Right atrium auricular region (tissue), 2 donors: Measurements from ENCODE around the gene F11. TPM values are rescaled to one million over a fixed set of nuclear protein-coding genes. Genes with fewer than 3 reads are reported as not detected.

Experiments
- DNase-seq: peaks from one replicate; pipeline ENCODE4 v3.0.0-alpha.2; 2019; ENCODE audit warnings: low spot score
- H3K27ac ChIP-seq, 2 donors: fragments of 200-600 bp; sonication (generic); 1 replicate in 1 of 2; 2 replicates in 1 of 2; pipeline ENCODE4 v1.5.1; 2016 to 2019
- H3K27me3 ChIP-seq, 2 donors: fragments of 200-600 bp; sonication (generic); one replicate each; pipeline versions ENCODE4 v1.5.1 to v1.6.0; 2017 to 2019
- H3K36me3 ChIP-seq: fragments of 200-600 bp; sonication (generic); one replicate; pipeline ENCODE4 v1.5.1; 2016
- H3K4me1 ChIP-seq, 2 donors: fragments of 200-600 bp; sonication (generic); one replicate each; pipeline versions ENCODE4 v1.5.1 to v1.6.0; 2017 to 2019
- H3K4me3 ChIP-seq, 2 donors: fragments of 200-600 bp; sonication (generic); 1 replicate in 1 of 2; 2 replicates in 1 of 2; pipeline ENCODE4 v1.5.1; 2017 to 2019; ENCODE audit warnings: mild to moderate bottlenecking in 1 of 2, moderate library complexity in 1 of 2
- H3K9me3 ChIP-seq, 2 donors: fragments of 200-600 bp; sonication (generic); one replicate each; pipeline ENCODE4 v1.5.1; 2019
- total RNA-seq, 2 donors: library from RNA; depleted of rRNA; stranded (reverse); fragments of >200 nt; gene quantifications; one replicate each; pipeline ENCODE4 v1.1.0, GENCODE V29; 2016
- TF ChIP-seq, protein P1 (sequence below), 2 donors: fragments of 200-600 bp; sonication (generic); IDR thresholded peaks; one replicate each; pipeline ENCODE4 v1.5.1; 2019; ENCODE audit warnings: antibody characterized with exemption in 2 of 2

F11 gene
- total RNA-seq, 2 donors from 2014 or later, result not detected

DNA sequence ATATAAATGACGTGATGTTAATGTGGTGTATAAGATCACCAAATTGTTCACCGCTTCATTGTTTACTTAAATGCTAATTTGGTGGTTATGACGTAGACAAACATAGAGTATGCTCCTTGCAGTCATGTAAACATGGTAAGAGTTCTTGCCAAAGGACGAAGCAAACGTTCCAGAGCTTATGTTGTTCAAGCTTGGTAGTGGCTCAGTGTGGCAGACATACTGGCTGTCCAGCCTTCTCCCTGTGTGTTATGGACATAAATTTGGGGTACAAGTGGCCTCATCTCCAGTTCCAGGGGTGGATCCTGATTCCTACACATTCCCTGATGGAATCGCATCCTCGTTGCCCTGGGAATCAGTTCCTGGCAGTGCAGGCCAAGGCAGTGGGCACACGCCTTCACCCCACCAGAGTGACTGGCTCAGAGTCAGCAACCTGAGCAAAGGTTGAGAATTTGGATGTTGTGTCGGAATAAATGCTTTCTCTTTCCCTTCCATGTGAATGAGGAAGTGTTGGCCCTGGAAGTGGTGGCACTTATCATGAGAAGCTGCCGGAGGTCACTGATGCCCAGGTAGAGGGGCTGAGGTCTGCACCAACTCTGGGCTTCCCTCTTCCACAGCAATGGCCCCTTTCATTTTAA, 25.4 kb downstream of the F11 start:
- Histone ChIP-seq H3K4me1 (no peaks in the 10 kb centered on the region), H3K9me3 (no peaks in the 10 kb centered on the region), H3K27ac (no peak overlapping the region), H3K27me3 (no peaks in the 10 kb centered on the region), H3K4me3 (no peak overlapping the region), H3K36me3 (no peaks in the 10 kb centered on the region)
- DNase-seq, result no peak
- TF ChIP-seq, protein P1, sequence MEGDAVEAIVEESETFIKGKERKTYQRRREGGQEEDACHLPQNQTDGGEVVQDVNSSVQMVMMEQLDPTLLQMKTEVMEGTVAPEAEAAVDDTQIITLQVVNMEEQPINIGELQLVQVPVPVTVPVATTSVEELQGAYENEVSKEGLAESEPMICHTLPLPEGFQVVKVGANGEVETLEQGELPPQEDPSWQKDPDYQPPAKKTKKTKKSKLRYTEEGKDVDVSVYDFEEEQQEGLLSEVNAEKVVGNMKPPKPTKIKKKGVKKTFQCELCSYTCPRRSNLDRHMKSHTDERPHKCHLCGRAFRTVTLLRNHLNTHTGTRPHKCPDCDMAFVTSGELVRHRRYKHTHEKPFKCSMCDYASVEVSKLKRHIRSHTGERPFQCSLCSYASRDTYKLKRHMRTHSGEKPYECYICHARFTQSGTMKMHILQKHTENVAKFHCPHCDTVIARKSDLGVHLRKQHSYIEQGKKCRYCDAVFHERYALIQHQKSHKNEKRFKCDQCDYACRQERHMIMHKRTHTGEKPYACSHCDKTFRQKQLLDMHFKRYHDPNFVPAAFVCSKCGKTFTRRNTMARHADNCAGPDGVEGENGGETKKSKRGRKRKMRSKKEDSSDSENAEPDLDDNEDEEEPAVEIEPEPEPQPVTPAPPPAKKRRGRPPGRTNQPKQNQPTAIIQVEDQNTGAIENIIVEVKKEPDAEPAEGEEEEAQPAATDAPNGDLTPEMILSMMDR (IDR thresholded peaks at IDR 0.05), result no peak

DNA sequence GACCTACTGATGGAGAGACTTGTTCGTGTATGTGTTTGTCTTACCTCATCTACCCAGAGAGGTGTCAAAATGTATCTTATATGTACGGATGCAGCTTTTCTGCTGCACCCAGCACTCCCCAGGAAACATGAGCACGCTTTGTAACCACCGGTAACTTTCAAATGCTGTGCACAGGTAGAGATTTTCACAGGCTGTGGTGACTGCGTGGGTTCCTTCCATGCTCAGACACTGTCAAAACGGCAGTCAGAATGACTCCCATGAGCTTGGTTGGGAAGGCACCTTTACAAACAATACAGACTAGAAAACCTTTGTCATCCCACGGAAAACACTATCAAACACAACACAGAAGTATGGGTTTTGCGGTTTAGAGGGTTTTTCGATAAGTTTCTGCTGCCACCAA, 28.2 kb downstream of the F11 start:
- Histone ChIP-seq H3K27ac (no peak overlapping the region), H3K4me3 (no peak overlapping the region), H3K9me3 (no peaks in the 10 kb centered on the region), H3K4me1 (no peaks in the 10 kb centered on the region), H3K36me3 (no peaks in the 10 kb centered on the region), H3K27me3 (peaks cover 0 to 13% of the 10 kb centered on the region in 2 donors)
- DNase-seq, result no peak
- TF ChIP-seq, protein P1 (IDR thresholded peaks at IDR 0.05), result no peak

DNA sequence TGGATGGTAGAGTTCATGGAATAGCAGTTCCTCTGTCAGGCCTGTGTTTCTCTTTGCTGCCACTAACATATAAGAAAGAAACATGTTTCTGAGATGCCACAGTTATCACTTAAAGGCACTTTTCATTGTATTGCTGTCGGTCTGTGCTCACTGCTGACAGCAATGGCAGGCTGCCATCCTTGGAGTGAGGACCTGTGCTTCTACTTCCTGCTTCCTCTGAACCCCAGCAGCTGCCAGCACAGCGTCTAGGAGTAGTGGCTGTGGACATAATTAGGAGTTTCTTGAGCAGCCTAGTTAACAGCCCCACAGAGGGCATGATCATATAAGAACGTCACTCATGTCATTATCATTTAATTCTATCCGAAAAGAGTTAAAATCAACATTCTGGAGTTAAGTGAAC, 30.5 kb downstream of the F11 start:
- H3K27me3 ChIP-seq, result peaks cover 0 to 13% of the 10 kb centered on the region in 2 donors
- TF ChIP-seq, protein P1 (IDR thresholded peaks at IDR 0.05), result no peak
- no peaks in the 10 kb centered on the region for H3K9me3 ChIP-seq
- H3K4me1 ChIP-seq, result no peaks in the 10 kb centered on the region
- DNase-seq, result no peak
- H3K36me3 ChIP-seq, result no peaks in the 10 kb centered on the region
- H3K4me3 ChIP-seq, result no peak overlapping the region
- no peak overlapping the region for H3K27ac ChIP-seq

- H3K27me3 ChIP-seq, result peaks cover 0 to 13% of the 10 kb centered on the region in 2 donors
- no peak for DNase-seq
- no peaks in the 10 kb centered on the region for H3K36me3 ChIP-seq
- no peaks in the 10 kb centered on the region for H3K4me1 ChIP-seq
- no peak overlapping the region for H3K27ac ChIP-seq
- no peak overlapping the region for H3K4me3 ChIP-seq
- H3K9me3 ChIP-seq, result no peaks in the 10 kb centered on the region
- TF ChIP-seq, protein P1 (IDR thresholded peaks at IDR 0.05), result peak; percentile 50 to 76
Measured at GRCh38 chr4:186297013-186297645, 31.1 kb downstream of the F11 start.

DNA sequence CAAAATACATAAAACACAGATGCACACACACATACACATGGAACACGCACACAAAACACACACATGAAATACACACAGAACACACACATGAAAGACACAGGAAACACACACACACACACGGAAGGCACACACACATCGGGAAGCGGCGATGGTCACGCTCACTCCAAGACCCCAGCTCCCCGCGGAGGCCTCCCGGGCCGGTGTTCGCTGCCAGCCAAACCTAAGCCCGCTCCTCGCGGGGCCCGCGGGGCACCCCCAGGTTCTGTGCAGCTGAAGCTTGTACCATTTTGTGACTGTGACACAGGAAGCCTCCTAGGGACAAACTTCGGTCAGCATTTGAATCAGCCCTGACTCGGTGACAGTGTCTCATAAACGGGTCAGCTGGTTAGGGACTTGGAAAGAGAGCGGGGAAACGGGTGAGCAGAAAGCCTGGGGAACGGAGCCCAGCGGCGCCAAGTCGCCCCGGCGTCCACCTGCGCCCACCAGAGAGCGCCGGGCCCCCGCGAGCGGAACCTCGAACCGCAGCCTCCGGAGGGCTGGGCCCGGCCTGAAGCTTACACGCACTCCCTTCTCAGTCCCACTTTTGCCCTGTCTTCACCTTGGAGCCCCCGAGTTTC, 32.1 kb downstream of the F11 start:
- H3K9me3 ChIP-seq, result no peaks in the 10 kb centered on the region
- TF ChIP-seq, protein P1 (IDR thresholded peaks at IDR 0.05), result no peak
- no peaks in the 10 kb centered on the region for H3K4me1 ChIP-seq
- H3K27me3 ChIP-seq, result peaks cover 0 to 13% of the 10 kb centered on the region in 2 donors
- no peak overlapping the region for H3K27ac ChIP-seq
- no peak overlapping the region for H3K4me3 ChIP-seq
- H3K36me3 ChIP-seq, result no peaks in the 10 kb centered on the region
- no peak for DNase-seq
